ENCODE data around the gene SMIM10L1.

The SMIM10L1 gene

GRCh38 chr12:11186837-11187236, 15.8 kb downstream of the SMIM10L1 start, which contains the start of gene TAS2R42:
Gene TAS2R42, minus strand, starts transcription at chr12:11186937. Its CDS starts 0 bp downstream, at chr12:11186937.
- DNase-seq (ENCODE audit: low read depth in 2 of 2), result no peak

DNA sequence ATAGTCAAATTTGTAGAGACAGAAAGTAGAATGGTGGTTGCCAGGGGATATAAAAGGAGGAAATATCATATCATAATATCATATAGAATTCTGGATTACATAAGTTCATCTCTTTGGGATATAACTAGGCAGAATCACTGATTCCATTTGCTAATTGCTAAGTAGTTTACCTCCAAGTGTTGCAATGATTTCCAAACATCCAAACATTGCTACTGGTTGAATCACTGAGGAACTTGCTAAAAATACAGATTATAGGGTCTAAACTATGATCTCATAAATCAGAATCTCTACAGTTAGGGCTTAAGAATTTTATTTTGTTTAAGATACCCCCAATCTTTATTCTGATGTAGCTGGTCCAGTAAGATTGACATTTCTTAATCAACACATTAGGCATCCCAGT, 31.8 kb downstream of the SMIM10L1 start:
- no peak for DNase-seq (ENCODE audit: low read depth in 2 of 2)

- no peak for DNase-seq (ENCODE audit: low read depth in 2 of 2)
Measured at GRCh38 chr12:11204173-11204572, 33.2 kb downstream of the SMIM10L1 start.

DNA sequence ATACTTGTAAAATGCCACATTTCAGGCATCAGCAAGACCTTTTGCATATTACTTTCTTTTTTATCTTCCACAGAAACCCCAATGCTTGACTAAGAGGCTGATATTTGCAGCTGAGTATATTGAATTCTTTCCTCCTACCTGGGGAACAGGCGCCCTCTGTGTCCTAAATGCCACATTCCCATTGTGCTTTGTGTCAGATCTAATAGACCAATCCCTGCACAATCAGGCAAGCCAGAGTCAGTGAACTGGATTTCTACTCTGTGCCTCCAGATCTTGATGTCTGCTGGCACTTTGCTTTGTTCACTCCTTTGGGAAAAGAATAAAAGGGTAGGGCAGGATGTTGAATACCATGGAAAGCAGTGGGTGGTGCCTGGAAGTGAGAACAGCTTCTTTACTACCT, 38.1 kb downstream of the SMIM10L1 start:
- no peak for DNase-seq (ENCODE audit: low read depth in 2 of 2)

Measured in activated CD4-positive, alpha-beta T cell treated with anti-CD3 and anti-CD28 coated beads for 24 hours (primary cell).